HepG2 (cell line): Measurements from ENCODE around the gene TBC1D22A. TPM values are rescaled to one million over a fixed set of nuclear protein-coding genes. Genes with fewer than 3 reads are reported as not detected.

Source experiments
- CREBL2 ChIP-seq: sonication (generic); formaldehyde crosslinking; IDR thresholded peaks from 2 replicates; pipeline ENCODE4 v1.8.1; 2023; ENCODE audit warnings: missing genetic modification reagents, mild to moderate bottlenecking, borderline replicate concordance
- ELF1 ChIP-seq: sonication (generic); formaldehyde crosslinking; IDR thresholded peaks from 2 replicates; pipeline ENCODE4 v1.4.0; 2020; ENCODE audit warnings: missing genetic modification reagents
- HOXA9 ChIP-seq: sonication (generic); formaldehyde crosslinking; IDR thresholded peaks from 2 replicates; pipeline ENCODE4 v1.8.1; 2022; ENCODE audit warnings: missing genetic modification reagents, mild to moderate bottlenecking, moderate library complexity, borderline replicate concordance
- KDM5B ChIP-seq: sonication (generic); formaldehyde crosslinking; IDR thresholded peaks from 2 replicates; pipeline ENCODE4 v1.4.0; 2020; ENCODE audit warnings: missing genetic modification reagents, mild to moderate bottlenecking, borderline replicate concordance
- NFIB ChIP-seq: sonication (generic); formaldehyde crosslinking; IDR thresholded peaks from 2 replicates; pipeline ENCODE4 v1.9.0; 2021; ENCODE audit warnings: missing genetic modification reagents, mild to moderate bottlenecking, borderline replicate concordance
- PRPF4 ChIP-seq: fragments of 200-400 bp; formaldehyde crosslinking; IDR thresholded peaks from 2 replicates; pipeline ENCODE4 v1.6.1; 2016; ENCODE audit warnings: low read length, low read depth; ENCODE audit not compliant: poor library complexity, severe bottlenecking
- SRSF4 ChIP-seq: fragments of 200-400 bp; formaldehyde crosslinking; IDR thresholded peaks from one replicate; pipeline ENCODE4 v1.6.1; 2018; ENCODE audit warnings: mild to moderate bottlenecking, low read depth, low read length, moderate library complexity; ENCODE audit not compliant: poor library complexity, severe bottlenecking
- TAF1 ChIP-seq: sonication (generic); formaldehyde crosslinking; IDR thresholded peaks from 2 replicates; pipeline ENCODE4 v1.4.0; 2020; ENCODE audit warnings: missing genetic modification reagents
- ZFY ChIP-seq: sonication (generic); formaldehyde crosslinking; IDR thresholded peaks from 2 replicates; pipeline ENCODE4 v1.4.0; 2020; ENCODE audit warnings: missing genetic modification reagents
- ZNF460 ChIP-seq: sonication (generic); formaldehyde crosslinking; IDR thresholded peaks from 2 replicates; pipeline ENCODE4 v1.5.1; 2020; ENCODE audit warnings: missing genetic modification reagents, mild to moderate bottlenecking, borderline replicate concordance
- ZNF737 ChIP-seq: sonication (generic); formaldehyde crosslinking; IDR thresholded peaks from 2 replicates; pipeline ENCODE4 v1.5.0; 2020; ENCODE audit warnings: missing genetic modification reagents, mild to moderate bottlenecking, borderline replicate concordance
- polyA plus RNA-seq, 8 experiments: library from polyadenylated mRNA; depleted of rRNA in 3 of 8; stranded (reverse) in 7 of 8; unstranded in 1 of 8; fragments of >200 nt; fragmentation: Illumina TruSeq in 4 of 8; extraction: Trizol in 4 of 8; gene quantifications; 2 replicates each; pipeline versions ENCODE4 v1.2.1 to v1.2.3, GENCODE V29; 2011 to 2016; ENCODE audit warnings: low read depth in 4 of 8, missing spikeins in 1 of 8, mixed read lengths in 1 of 8; ENCODE audit not compliant: insufficient read depth in 1 of 8
- total RNA-seq, 5 experiments: library from RNA; depleted of rRNA; stranded (reverse); fragments of >200 nt; fragmentation: Illumina TruSeq; extraction: Trizol; gene quantifications; 2 replicates each; pipeline ENCODE4 v1.2.3, GENCODE V29; 2016; ENCODE audit warnings: low read depth in 1 of 5
- TF ChIP-seq, protein P1 (sequence below): sonication (generic); formaldehyde crosslinking; IDR thresholded peaks from 2 replicates; pipeline ENCODE4 v1.4.0; 2020; ENCODE audit warnings: mild to moderate bottlenecking, missing genetic modification reagents, borderline replicate concordance
- TF ChIP-seq, protein P2 (sequence below): sonication (generic); formaldehyde crosslinking; conservative IDR thresholded peaks from 2 replicates; pipeline ENCODE4 v1.4.0; 2020; ENCODE audit warnings: mild to moderate bottlenecking, missing genetic modification reagents, moderate library complexity
- TF ChIP-seq, protein P3 (sequence below): IDR thresholded peaks from 2 replicates; pipeline ENCODE4 v1.6.1; 2016; ENCODE audit warnings: missing genetic modification reagents, missing compliant biosample characterization
- TF ChIP-seq, protein P4 (sequence below): sonication (generic); formaldehyde crosslinking; IDR thresholded peaks from 2 replicates; pipeline ENCODE4 v1.4.0; 2020; ENCODE audit warnings: missing genetic modification reagents; ENCODE audit errors: not compliant biosample characterization
- TF ChIP-seq, protein P5 (sequence below): IDR thresholded peaks from 2 replicates; pipeline ENCODE4 v1.6.1; 2018; ENCODE audit warnings: missing genetic modification reagents

Gene TBC1D22A
- total and polyA plus RNA-seq, 2 of the 13 experiments (the other 11 are each of a cell fraction or from before 2014, with no cell fraction given): 17.3 to 18.0 TPM

GRCh38 chr22:46739094-46739870 is 23.2 kb upstream of the TBC1D22A start (continued):
- TF ChIP-seq, protein P1, sequence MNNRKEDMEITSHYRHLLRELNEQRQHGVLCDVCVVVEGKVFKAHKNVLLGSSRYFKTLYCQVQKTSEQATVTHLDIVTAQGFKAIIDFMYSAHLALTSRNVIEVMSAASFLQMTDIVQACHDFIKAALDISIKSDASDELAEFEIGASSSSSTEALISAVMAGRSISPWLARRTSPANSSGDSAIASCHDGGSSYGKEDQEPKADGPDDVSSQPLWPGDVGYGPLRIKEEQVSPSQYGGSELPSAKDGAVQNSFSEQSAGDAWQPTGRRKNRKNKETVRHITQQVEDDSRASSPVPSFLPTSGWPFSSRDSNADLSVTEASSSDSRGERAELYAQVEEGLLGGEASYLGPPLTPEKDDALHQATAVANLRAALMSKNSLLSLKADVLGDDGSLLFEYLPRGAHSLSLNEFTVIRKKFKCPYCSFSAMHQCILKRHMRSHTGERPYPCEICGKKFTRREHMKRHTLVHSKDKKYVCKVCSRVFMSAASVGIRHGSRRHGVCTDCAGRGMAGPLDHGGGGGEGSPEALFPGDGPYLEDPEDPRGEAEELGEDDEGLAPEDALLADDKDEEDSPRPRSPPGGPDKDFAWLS (CRISPR knock-in tag): no peak
- TF ChIP-seq, protein P2, sequence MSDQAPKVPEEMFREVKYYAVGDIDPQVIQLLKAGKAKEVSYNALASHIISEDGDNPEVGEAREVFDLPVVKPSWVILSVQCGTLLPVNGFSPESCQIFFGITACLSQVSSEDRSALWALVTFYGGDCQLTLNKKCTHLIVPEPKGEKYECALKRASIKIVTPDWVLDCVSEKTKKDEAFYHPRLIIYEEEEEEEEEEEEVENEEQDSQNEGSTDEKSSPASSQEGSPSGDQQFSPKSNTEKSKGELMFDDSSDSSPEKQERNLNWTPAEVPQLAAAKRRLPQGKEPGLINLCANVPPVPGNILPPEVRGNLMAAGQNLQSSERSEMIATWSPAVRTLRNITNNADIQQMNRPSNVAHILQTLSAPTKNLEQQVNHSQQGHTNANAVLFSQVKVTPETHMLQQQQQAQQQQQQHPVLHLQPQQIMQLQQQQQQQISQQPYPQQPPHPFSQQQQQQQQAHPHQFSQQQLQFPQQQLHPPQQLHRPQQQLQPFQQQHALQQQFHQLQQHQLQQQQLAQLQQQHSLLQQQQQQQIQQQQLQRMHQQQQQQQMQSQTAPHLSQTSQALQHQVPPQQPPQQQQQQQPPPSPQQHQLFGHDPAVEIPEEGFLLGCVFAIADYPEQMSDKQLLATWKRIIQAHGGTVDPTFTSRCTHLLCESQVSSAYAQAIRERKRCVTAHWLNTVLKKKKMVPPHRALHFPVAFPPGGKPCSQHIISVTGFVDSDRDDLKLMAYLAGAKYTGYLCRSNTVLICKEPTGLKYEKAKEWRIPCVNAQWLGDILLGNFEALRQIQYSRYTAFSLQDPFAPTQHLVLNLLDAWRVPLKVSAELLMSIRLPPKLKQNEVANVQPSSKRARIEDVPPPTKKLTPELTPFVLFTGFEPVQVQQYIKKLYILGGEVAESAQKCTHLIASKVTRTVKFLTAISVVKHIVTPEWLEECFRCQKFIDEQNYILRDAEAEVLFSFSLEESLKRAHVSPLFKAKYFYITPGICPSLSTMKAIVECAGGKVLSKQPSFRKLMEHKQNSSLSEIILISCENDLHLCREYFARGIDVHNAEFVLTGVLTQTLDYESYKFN (CRISPR knock-in tag): no peak
- TF ChIP-seq CREBL2 (CRISPR knock-in tag) (no peak), KDM5B (CRISPR knock-in tag) (peak; percentile 55; the same call in 1 of the 2 replicates), SRSF4 (no peak), ZNF737 (CRISPR knock-in tag) (no peak), ELF1 (no peak), ZNF460 (CRISPR knock-in tag) (no peak), ZFY (CRISPR knock-in tag) (peak; percentile 35; the same call in 1 of the 2 replicates), TAF1 (CRISPR knock-in tag) (peak; percentile 58), PRPF4 (no peak), HOXA9 (CRISPR knock-in tag) (no peak), NFIB (CRISPR knock-in tag) (no peak)
- TF ChIP-seq, protein P3, sequence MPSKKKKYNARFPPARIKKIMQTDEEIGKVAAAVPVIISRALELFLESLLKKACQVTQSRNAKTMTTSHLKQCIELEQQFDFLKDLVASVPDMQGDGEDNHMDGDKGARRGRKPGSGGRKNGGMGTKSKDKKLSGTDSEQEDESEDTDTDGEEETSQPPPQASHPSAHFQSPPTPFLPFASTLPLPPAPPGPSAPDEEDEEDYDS: no peak
- TF ChIP-seq, protein P4, sequence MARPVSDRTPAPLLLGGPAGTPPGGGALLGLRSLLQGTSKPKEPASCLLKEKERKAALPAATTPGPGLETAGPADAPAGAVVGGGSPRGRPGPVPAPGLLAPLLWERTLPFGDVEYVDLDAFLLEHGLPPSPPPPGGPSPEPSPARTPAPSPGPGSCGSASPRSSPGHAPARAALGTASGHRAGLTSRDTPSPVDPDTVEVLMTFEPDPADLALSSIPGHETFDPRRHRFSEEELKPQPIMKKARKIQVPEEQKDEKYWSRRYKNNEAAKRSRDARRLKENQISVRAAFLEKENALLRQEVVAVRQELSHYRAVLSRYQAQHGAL (CRISPR knock-in tag): no peak
- TF ChIP-seq, protein P5, sequence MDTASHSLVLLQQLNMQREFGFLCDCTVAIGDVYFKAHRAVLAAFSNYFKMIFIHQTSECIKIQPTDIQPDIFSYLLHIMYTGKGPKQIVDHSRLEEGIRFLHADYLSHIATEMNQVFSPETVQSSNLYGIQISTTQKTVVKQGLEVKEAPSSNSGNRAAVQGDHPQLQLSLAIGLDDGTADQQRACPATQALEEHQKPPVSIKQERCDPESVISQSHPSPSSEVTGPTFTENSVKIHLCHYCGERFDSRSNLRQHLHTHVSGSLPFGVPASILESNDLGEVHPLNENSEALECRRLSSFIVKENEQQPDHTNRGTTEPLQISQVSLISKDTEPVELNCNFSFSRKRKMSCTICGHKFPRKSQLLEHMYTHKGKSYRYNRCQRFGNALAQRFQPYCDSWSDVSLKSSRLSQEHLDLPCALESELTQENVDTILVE: 0 out of 2 replicates have a peak, but pooled peaks have one; percentile 25
